ENCODE results near the gene SYCP2.

DNA sequence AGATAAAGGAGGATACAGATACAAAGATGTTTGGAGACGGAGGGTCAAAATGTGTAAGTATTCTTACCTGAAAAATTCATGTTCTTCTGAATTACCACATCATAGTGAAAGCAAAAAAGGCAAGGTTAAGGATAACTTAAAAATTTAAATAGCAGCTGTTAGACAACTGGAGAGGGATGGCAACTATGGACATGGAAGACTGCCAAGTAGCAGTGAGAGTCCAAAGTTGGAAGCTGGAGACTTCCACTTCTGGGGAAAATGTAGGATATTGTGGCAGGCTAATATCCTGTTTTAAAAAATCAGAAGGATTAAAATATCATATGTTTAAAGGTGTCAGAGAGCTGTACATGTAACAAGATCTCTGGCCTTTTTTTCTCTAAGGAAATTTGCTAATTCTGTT, 29.8 kb downstream of the SYCP2 start:
- TF ChIP-seq, protein P1, sequence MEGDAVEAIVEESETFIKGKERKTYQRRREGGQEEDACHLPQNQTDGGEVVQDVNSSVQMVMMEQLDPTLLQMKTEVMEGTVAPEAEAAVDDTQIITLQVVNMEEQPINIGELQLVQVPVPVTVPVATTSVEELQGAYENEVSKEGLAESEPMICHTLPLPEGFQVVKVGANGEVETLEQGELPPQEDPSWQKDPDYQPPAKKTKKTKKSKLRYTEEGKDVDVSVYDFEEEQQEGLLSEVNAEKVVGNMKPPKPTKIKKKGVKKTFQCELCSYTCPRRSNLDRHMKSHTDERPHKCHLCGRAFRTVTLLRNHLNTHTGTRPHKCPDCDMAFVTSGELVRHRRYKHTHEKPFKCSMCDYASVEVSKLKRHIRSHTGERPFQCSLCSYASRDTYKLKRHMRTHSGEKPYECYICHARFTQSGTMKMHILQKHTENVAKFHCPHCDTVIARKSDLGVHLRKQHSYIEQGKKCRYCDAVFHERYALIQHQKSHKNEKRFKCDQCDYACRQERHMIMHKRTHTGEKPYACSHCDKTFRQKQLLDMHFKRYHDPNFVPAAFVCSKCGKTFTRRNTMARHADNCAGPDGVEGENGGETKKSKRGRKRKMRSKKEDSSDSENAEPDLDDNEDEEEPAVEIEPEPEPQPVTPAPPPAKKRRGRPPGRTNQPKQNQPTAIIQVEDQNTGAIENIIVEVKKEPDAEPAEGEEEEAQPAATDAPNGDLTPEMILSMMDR (conservative IDR thresholded peaks at IDR 0.05 in 1 of 2, IDR thresholded peaks at IDR 0.05 in 1 of 2; ENCODE audit: low read depth in 1 of 2, low read length in 2 of 2) = no peak
- no peak for TF ChIP-seq EZH2 (IDR thresholded peaks at IDR 0.05; ENCODE audit: low read length, missing control alignments)

Data from fibroblast of lung (primary cell).